Dendritic cell treated with granulocyte-macrophage colony-stimulating factor and Interleukin-4, amounts not matched to agents 40 ng/mL and 50 ng/mL, for 4 days (primary cell): ENCODE results near the gene ARHGAP26.

Source experiments
- H3K27ac Mint-ChIP-seq: one replicate; pipeline ENCODE4 v1.8.0; 2022; ENCODE audit warnings: mild to moderate bottlenecking, mixed read lengths
- H3K27me3 Mint-ChIP-seq: one replicate; pipeline ENCODE4 v1.8.0; 2022; ENCODE audit warnings: mild to moderate bottlenecking, mixed read lengths
- H3K36me3 Mint-ChIP-seq: one replicate; pipeline ENCODE4 v1.8.0; 2022; ENCODE audit warnings: low read depth, mixed read lengths
- H3K4me1 Mint-ChIP-seq: one replicate; pipeline ENCODE4 v1.8.0; 2022; ENCODE audit warnings: low read depth, mixed read lengths
- H3K4me3 Mint-ChIP-seq: one replicate; pipeline ENCODE4 v1.8.0; 2022; ENCODE audit warnings: mild to moderate bottlenecking, moderate library complexity, mixed read lengths
- H3K9me3 Mint-ChIP-seq: one replicate; pipeline ENCODE4 v1.8.0; 2022; ENCODE audit warnings: mixed read lengths
- intact Hi-C: fragments of 100-400 bp; cut with micrococcal nuclease; formaldehyde crosslinking; loops from one replicate; pipeline ENCODE4 v1.15.0; 2022

ARHGAP26 gene

DNA sequence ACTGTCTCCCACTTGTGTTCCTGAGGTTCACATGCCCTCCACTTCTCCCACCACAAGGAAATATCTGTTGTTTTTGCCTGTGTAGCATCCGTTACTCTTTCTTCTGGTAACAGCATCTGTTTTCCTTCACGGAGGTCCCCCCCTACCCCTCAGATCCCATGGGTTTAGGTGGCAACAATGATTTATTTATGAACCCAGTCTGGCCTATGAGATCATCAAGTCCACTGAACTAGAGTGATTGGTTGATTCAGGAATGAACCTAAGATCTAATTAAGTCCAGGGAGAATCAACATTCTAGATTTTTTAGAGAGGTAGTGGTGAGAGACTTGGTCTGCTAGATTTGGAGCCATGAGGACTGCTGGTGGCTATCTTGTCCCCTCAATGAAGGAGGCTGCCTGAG is 466.5 kb downstream of the ARHGAP26 start:
- H3K27me3 Mint-ChIP-seq: no peaks in the 10 kb centered on the region
- no peaks in the 10 kb centered on the region for H3K36me3 Mint-ChIP-seq
- no peaks in the 10 kb centered on the region for H3K9me3 Mint-ChIP-seq
- no peak overlapping the region for H3K4me3 Mint-ChIP-seq
- intact Hi-C loops: no loop called here
- no peak overlapping the region for H3K27ac Mint-ChIP-seq
- H3K4me1 Mint-ChIP-seq: peaks cover 11% of the 10 kb centered on the region

DNA sequence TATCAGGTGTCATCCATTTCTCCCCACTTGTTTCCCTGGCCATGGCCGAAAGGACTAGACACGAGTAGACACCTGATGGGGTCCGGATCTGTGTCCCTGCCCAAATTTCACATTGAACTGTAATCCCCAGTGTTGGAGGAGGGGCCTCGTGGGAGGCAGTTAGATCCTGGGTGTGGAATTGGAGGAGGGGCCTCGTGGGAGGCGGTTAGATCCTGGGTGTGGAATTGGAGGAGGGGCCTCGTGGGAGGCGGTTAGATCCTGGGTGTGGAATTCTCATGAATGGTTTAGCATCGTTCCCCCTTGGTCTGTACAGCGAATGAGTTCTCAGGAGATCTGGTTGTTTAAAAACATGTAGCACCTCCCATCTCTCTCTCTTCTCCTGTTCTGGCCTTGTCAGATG is 467.5 kb downstream of the ARHGAP26 start:
- peaks cover 5% of the 10 kb centered on the region for H3K4me1 Mint-ChIP-seq
- no peak overlapping the region for H3K27ac Mint-ChIP-seq
- intact Hi-C loops: no loop called here
- no peaks in the 10 kb centered on the region for H3K9me3 Mint-ChIP-seq
- no peaks in the 10 kb centered on the region for H3K36me3 Mint-ChIP-seq
- no peaks in the 10 kb centered on the region for H3K27me3 Mint-ChIP-seq
- H3K4me3 Mint-ChIP-seq: no peak overlapping the region

DNA sequence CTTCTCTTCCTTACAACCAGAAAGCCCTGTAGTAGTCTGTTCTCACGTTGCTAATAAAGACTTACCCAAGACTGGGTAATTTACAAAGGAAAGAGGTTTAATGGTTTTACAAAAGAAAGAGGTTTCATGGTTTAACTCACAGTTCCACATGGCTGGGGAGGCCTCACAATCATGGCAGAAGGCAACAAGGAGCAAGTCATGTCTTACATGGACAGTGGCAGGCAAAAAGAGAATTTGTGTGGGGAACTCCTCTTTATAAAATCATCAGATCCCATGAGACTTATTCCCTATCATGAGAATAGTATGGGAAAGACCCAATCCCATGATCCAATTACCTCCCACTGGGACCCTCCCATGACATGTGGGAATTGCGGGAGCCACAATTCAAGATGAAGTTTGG is 468.4 kb downstream of the ARHGAP26 start:
- intact Hi-C loops: no loop called here
- H3K9me3 Mint-ChIP-seq: no peaks in the 10 kb centered on the region

DNA sequence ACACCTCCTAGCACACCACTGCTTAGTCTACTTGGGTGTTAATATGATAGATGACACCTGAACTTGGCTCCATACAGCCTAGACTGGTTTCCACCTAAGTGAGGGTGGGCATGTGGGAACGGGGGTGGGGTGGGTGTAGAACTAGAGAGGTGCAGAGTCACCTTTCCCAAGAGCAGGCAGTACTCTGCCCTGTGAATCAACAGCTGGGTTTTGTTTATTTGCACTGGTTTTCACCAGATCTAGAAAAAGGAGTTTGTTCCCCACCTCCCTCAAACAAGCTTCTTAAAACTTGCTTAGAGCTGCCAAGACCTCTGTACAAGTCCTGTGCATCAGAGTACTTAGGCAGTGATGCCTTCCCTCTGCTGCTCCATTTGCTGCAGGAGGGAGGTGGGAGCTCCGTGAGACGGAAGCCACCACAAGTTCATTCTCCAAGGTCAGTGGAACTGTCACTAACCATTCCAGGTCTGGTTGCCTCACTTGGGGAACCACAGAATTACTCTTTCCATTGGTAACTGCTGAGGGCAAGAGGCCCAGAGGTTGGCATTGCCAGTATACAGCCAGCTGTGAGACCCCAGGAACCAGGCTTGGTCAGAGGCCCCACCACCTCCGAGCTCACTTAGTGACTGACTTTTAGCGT is 469.8 kb downstream of the ARHGAP26 start:
- Mint-ChIP-seq H3K4me3 (no peak overlapping the region), H3K36me3 (no peaks in the 10 kb centered on the region), H3K4me1 (no peaks in the 10 kb centered on the region), H3K27ac (no peak overlapping the region), H3K9me3 (no peaks in the 10 kb centered on the region), H3K27me3 (no peaks in the 10 kb centered on the region)
- intact Hi-C loops: no loop called here

More for the DNA sequence above, 468.4 kb downstream of the ARHGAP26 start:
- Mint-ChIP-seq H3K4me1 (no peaks in the 10 kb centered on the region), H3K4me3 (no peak overlapping the region), H3K27me3 (no peaks in the 10 kb centered on the region), H3K27ac (no peak overlapping the region), H3K36me3 (no peaks in the 10 kb centered on the region)

DNA sequence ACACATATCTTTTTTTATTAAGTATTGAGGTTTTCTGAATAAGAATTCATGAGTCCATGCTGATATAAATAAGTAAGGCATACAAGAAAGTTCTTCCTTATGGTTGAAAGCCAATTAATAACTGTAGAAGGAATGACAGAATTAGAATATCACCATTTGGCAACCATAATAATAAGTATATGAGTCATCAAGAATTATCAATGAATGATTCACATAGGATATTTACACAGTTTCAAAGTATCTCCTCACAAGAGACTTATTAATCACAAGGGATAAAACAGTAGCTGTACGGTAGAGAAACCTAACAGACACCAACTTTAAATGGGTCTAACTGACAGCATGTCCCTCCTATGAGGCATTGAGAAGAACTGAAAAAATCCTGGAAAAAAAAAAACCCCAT is 471.7 kb downstream of the ARHGAP26 start:
- Mint-ChIP-seq H3K27me3 (no peaks in the 10 kb centered on the region), H3K4me3 (no peak overlapping the region), H3K9me3 (no peaks in the 10 kb centered on the region), H3K36me3 (no peaks in the 10 kb centered on the region), H3K27ac (no peak overlapping the region), H3K4me1 (no peaks in the 10 kb centered on the region)
- intact Hi-C loops: no loop called here

DNA sequence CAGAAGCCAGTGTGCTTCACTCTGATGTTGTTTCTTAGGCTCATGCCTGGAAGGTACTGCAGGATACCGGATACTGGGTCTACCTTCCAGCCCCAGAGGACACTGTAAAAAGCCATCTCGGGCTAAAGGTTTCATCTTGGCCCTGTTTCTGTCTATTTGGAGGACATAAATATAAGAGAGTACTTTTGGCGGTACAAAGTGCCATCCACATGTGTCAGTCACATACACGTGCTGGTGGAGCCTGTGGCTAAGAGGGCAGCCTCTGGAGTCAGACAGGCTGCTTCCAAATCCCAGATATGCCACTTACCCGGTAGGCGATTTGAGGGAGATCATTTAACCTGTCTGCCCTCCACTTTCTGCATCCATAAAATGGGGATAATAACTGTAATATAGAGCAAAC is 472.9 kb downstream of the ARHGAP26 start:
- Mint-ChIP-seq H3K4me3 (no peak overlapping the region), H3K4me1 (no peaks in the 10 kb centered on the region), H3K36me3 (no peaks in the 10 kb centered on the region), H3K27ac (no peak overlapping the region), H3K27me3 (no peaks in the 10 kb centered on the region), H3K9me3 (no peaks in the 10 kb centered on the region)
- intact Hi-C loops: no loop called here

DNA sequence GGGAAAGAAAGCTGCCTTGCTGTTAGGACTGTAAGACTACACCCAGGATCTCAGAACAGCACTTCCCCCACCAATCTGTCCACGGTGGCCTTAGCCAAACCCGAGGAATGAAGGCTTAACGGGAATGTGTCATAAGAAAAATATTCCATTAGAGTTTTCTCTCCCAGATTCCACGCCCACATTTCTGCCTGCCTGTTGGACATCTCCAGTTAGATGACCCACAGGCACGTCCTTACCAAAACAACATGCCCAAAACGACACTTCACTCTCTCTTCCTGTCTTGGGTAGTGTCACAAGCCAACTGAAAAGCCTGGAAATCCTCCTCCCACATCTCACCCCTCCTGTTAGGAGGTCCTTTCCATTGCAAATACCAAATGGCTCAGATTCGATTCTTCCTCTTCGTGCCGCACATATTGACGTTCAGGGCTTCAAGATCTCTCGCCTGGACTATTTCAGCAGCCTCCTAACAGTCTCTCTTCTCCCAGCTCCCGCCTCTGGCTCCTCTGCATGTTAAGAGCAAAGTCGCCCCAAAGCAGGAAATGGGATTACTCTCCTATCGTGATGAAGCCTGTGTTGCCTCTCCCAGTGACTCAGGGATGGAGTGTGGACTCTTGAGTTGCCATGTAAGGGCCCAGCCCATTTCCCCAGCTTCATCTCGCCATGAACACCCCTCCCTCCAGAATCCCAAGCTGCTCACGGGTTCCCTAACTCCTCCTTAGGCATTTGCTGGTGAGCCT is 474.0 kb downstream of the ARHGAP26 start:
- H3K36me3 Mint-ChIP-seq: no peaks in the 10 kb centered on the region
- intact Hi-C loops: no loop called here
- peaks cover 7% of the 10 kb centered on the region for H3K4me1 Mint-ChIP-seq
- no peak overlapping the region for H3K4me3 Mint-ChIP-seq
- no peaks in the 10 kb centered on the region for H3K9me3 Mint-ChIP-seq
- no peaks in the 10 kb centered on the region for H3K27me3 Mint-ChIP-seq
- no peak overlapping the region for H3K27ac Mint-ChIP-seq

DNA sequence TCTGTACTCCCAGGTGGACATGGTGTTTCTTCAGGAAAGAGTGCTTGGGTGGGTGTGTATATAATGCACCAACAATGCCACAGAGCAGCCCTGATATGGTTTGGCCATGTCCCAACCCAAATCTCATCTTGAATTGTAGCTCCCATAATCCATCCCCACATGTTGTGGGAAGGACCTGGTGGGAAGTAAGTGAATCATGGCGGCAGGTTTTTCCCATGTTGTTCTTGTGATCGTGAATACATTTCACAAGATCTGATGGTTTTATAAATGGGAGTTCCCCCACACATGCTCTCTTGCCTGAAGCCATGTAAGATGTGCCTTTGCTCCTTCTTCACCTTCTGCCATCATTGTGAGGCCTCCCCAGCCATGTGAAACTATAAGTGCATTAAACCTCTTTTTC is 474.8 kb downstream of the ARHGAP26 start:
- no peaks in the 10 kb centered on the region for H3K27me3 Mint-ChIP-seq
- no peaks in the 10 kb centered on the region for H3K9me3 Mint-ChIP-seq
- peaks cover 15% of the 10 kb centered on the region for H3K4me1 Mint-ChIP-seq
- no peaks in the 10 kb centered on the region for H3K36me3 Mint-ChIP-seq
- no peak overlapping the region for H3K4me3 Mint-ChIP-seq
- no peak overlapping the region for H3K27ac Mint-ChIP-seq
- intact Hi-C loops: no loop called here

DNA sequence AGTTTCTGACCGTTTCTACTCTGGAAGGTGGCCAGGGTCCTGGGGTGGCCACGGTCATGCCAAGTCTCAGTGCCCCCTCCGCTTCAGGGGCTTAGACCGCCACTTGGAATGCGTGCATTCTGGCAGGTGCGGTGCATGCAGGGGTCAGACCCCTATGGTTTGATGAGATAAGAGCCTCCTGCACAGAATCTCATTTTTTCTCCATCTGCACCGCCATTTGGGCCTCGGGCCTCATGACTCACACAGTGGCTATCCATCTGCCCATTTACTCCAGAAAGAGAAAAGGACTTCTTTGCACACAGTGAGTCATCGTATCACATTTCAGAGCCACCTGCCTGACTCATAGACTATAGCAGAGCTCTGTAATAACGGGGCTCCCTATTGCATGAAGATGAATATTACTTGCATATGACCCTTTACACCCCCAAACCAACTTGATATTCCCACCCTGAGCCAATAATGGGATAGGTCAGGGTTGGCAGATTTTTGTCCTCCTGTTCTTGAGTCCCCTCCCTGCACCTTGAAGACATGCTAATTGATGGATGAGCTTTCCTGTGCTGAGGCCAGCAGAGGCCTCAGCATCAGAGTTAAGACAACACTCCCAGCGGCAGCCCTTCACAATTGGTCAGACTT is 475.9 kb downstream of the ARHGAP26 start:
- Mint-ChIP-seq H3K36me3 (no peaks in the 10 kb centered on the region), H3K4me1 (peaks cover 19% of the 10 kb centered on the region), H3K9me3 (no peaks in the 10 kb centered on the region), H3K4me3 (no peak overlapping the region), H3K27ac (no peak overlapping the region), H3K27me3 (no peaks in the 10 kb centered on the region)
- intact Hi-C loops: no loop called here

DNA sequence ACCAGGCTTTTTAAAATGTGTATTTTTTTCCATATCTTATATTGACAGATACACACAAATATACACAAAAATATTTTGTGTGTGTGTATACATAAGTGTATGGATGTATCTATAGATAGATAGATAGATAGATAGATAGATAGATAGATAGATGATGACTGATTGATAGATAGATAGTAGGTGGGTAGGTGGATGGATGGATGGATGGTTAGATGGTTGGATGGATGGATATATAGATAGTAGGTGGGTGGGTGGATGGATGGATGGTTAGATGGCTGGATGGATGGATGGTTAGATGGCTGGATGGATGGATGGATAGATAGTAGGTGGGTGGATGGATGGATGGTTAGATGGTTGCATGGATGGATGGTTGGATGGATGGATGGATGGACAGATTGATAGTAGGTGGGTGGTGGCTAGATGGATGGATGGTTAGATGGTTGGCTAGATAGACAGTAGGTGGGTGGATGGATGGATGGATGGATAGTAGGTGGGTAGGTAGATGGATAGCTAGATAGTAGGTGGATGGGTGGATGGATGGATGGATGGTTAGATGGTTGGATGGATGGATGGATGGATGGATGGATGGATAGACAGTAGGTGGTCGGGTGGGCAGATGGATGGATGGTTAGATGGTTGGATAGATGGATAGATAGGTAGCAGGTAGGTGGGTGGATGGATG is 477.1 kb downstream of the ARHGAP26 start:
- Mint-ChIP-seq H3K27ac (no peak overlapping the region), H3K9me3 (no peaks in the 10 kb centered on the region), H3K27me3 (no peaks in the 10 kb centered on the region), H3K4me3 (no peak overlapping the region), H3K36me3 (no peaks in the 10 kb centered on the region), H3K4me1 (peaks cover 31% of the 10 kb centered on the region)
- intact Hi-C loops: no loop called here

DNA sequence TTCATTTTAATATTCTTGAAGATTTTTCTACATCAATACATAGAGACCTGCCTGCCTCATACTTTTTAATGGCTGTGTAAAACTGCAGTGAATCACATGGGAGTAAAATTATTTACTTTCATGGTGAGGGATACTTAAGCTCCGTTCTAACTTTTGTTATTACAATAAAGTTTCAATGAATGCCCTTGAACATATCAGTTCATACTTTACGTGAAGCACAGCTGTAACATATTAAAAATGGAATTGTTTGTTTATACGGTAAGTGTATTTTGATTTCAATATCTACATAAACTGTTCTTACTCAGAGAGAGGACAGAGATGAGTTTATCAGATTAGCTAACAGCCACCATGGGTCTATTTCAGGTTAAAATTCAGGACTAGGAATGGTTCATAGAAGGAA is 478.2 kb downstream of the ARHGAP26 start:
- peaks cover 42% of the 10 kb centered on the region for H3K4me1 Mint-ChIP-seq
- H3K27me3 Mint-ChIP-seq: no peaks in the 10 kb centered on the region
- no peaks in the 10 kb centered on the region for H3K36me3 Mint-ChIP-seq
- intact Hi-C loops: no loop called here
- H3K4me3 Mint-ChIP-seq: no peak overlapping the region
- H3K9me3 Mint-ChIP-seq: no peaks in the 10 kb centered on the region
- peak overlapping the region; percentile 75 for H3K27ac Mint-ChIP-seq

DNA sequence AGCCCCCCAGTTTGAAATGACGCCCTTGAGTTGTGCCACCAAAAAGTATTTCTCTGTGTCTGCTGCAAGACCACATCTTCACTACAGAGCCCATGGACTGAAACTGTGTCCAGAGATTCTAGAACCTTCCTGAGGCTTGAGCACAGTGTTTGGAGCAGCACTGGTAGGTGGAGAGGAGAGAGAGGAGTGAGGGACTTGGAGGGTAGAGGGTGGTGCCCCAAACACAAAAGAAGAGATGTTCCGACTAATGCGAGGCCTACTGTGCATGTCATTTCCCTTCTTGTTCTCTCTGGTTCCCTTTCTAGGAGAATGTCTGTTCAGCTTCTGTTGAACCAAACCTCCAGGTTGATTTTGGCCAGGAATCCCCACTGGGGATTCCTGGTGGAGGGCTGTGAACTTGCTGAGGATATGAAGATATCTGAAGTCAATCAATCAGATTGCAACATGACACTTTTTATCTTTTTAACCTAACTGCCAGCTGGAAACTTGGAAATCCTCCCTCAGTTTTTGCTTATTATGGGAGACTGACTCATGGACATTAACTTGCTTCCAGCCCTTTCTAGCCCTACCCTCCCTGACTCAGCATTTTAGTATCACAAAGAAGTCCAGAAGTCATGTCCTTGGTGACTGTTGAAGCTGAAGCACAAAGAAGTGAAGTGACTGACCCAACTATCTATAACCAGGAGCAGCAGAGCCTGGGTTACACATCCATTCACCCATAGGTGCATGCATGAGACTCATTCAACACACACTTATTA is 478.8 kb downstream of the ARHGAP26 start:
- intact Hi-C loops: no loop called here
- H3K27me3 Mint-ChIP-seq: no peaks in the 10 kb centered on the region
- H3K9me3 Mint-ChIP-seq: no peaks in the 10 kb centered on the region
- H3K36me3 Mint-ChIP-seq: no peaks in the 10 kb centered on the region
- peaks cover 44% of the 10 kb centered on the region for H3K4me1 Mint-ChIP-seq
- H3K27ac Mint-ChIP-seq: peak overlapping the region; percentile 75
- H3K4me3 Mint-ChIP-seq: no peak overlapping the region

DNA sequence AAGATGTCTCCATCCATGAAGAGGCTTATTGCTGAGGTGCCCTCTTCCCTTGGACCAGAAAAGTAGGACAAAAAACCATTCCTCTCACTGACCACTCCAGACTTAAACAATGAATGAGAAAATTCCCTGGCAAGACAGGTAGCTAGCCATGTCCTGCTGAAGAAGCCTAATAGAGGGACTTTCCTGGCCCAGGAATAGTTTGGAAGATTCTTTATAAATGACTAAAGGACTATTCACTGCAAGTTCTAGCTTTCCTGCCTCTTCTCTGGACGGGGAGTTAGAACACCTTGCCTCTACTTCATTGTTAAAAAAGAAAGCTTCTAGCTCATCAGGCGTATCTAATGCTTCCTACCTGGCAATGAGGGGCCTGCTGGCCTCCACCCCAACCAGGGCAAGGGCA is 479.7 kb downstream of the ARHGAP26 start:
- H3K4me1 Mint-ChIP-seq: peaks cover 44% of the 10 kb centered on the region
- intact Hi-C loops: no loop called here
- H3K27me3 Mint-ChIP-seq: no peaks in the 10 kb centered on the region
- H3K4me3 Mint-ChIP-seq: no peak overlapping the region
- peak overlapping the region; percentile 75 for H3K27ac Mint-ChIP-seq
- no peaks in the 10 kb centered on the region for H3K36me3 Mint-ChIP-seq
- H3K9me3 Mint-ChIP-seq: no peaks in the 10 kb centered on the region

DNA sequence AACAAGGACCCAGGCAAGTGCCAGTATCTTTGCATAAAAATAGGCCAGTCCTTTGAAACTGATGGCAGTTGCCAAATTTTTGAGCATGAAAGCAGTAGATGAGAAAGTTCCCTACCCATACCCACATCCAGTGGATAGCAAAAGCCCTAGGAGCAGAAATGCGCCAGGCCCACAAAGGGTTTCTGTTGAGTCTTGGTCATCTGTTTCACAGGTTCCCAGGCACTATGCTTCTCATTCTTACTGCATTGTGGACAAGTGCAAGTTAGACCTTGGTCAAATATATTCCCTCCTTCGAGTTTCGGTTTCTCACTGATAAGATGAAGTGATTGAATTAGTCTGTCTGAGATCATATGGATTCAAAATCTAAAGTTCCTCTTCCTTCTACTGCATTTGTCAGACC is 481.0 kb downstream of the ARHGAP26 start:
- peaks cover 44% of the 10 kb centered on the region for H3K4me1 Mint-ChIP-seq
- no peaks in the 10 kb centered on the region for H3K36me3 Mint-ChIP-seq
- H3K27ac Mint-ChIP-seq: no peak overlapping the region
- no peak overlapping the region for H3K4me3 Mint-ChIP-seq
- no peaks in the 10 kb centered on the region for H3K9me3 Mint-ChIP-seq
- intact Hi-C loops: no loop called here
- H3K27me3 Mint-ChIP-seq: no peaks in the 10 kb centered on the region
